ENCODE data around the gene FBF1. TPM values are rescaled to one million over a fixed set of nuclear protein-coding genes. Genes with fewer than 3 reads are reported as not detected.

The FBF1 gene
- polyA plus RNA-seq, 4 donors = 5.5 to 16.9 (median 10.8) TPM

Other genes starting within 250 kb of the FBF1 start
- gene ITGB4, start 219.6 kb downstream of the FBF1 start, polyA plus RNA-seq (ENCODE audit: insufficient read length in 4 of 4) = 10 to 100 TPM; 11.3 to 16.5 (median 11.6) TPM
- 10 to 100 TPM; 25.3 to 41.3 (median 32.1) TPM for gene GALK1, start 175.8 kb downstream of the FBF1 start, polyA plus RNA-seq (ENCODE audit: insufficient read length in 4 of 4)
- gene UNK, start 156.2 kb downstream of the FBF1 start, polyA plus RNA-seq (ENCODE audit: insufficient read length in 4 of 4) = 10 to 100 TPM; 32.5 to 55.4 (median 44.9) TPM
- gene UNC13D, start 96.6 kb downstream of the FBF1 start, polyA plus RNA-seq (ENCODE audit: insufficient read length in 4 of 4) = 1 to 10 TPM; 4.1 to 7.7 (median 5.7) TPM
- 10 to 100 TPM; 79.8 to 92.5 (median 84.8) TPM for gene WBP2, start 85.7 kb downstream of the FBF1 start, polyA plus RNA-seq (ENCODE audit: insufficient read length in 4 of 4)
- gene TRIM47, start 62.5 kb downstream of the FBF1 start, polyA plus RNA-seq (ENCODE audit: insufficient read length in 4 of 4) = 1 to 10 TPM; 5.6 to 7.5 (median 6.6) TPM
- gene TRIM65, start 44.1 kb downstream of the FBF1 start, polyA plus RNA-seq (ENCODE audit: insufficient read length in 4 of 4) = 10 to 100 TPM; 12.2 to 19.6 (median 15.9) TPM
- gene MRPL38, start 36.2 kb downstream of the FBF1 start, polyA plus RNA-seq (ENCODE audit: insufficient read length in 4 of 4) = 100 to 1,000 TPM in 2 of 4 donors, 10 to 100 TPM in 2; 72.9 to 113 (median 94.0) TPM
- gene ACOX1, start 38.1 kb upstream of the FBF1 start, polyA plus RNA-seq (ENCODE audit: insufficient read length in 4 of 4) = 10 to 100 TPM; 28.2 to 37.6 (median 36.2) TPM
- 10 to 100 TPM; 19.0 to 32.8 (median 27.4) TPM for gene TEN1, start 38.2 kb upstream of the FBF1 start, polyA plus RNA-seq (ENCODE audit: insufficient read length in 4 of 4)
- gene CDK3, start 59.8 kb upstream of the FBF1 start, polyA plus RNA-seq (ENCODE audit: insufficient read length in 4 of 4) = 10 to 100 TPM in 2 of 4 donors, 1 to 10 TPM in 2; 8.1 to 28.0 (median 15.3) TPM
- gene EVPL, start 86.3 kb upstream of the FBF1 start, polyA plus RNA-seq (ENCODE audit: insufficient read length in 4 of 4) = 10 to 100 TPM; 15.1 to 26.1 (median 22.9) TPM
- gene SRP68, start 131.5 kb upstream of the FBF1 start, polyA plus RNA-seq (ENCODE audit: insufficient read length in 4 of 4) = 100 to 1,000 TPM in 2 of 4 donors, 10 to 100 TPM in 2; 95.3 to 110 (median 101) TPM
- under 1 TPM; 0.25 to 0.88 (median 0.26) TPM for gene GALR2, start 133.7 kb upstream of the FBF1 start, polyA plus RNA-seq (ENCODE audit: insufficient read length in 4 of 4)
- 10 to 100 TPM; 14.3 to 25.9 (median 21.9) TPM for gene ZACN, start 138.1 kb upstream of the FBF1 start, polyA plus RNA-seq (ENCODE audit: insufficient read length in 4 of 4)
- 100 to 1,000 TPM; 151 to 179 (median 158) TPM for gene EXOC7, start 162.7 kb upstream of the FBF1 start, polyA plus RNA-seq (ENCODE audit: insufficient read length in 4 of 4)
- gene FOXJ1, start 200.2 kb upstream of the FBF1 start, polyA plus RNA-seq (ENCODE audit: insufficient read length in 4 of 4) = 10 to 100 TPM; 16.4 to 30.7 (median 25.9) TPM

All from left renal cortex interstitium (tissue), 4 donors.